Ovary (tissue), 3 donors: ENCODE measurements around the gene ATG16L2.

Source experiments
- CTCF ChIP-seq, 3 donors: fragments of 450-650 bp in 2 of 3; fragments of 200-600 bp in 1 of 3; IDR thresholded peaks; one replicate each; pipeline versions ENCODE4 v1.5.1 to v1.8.0; 2016 to 2022; ENCODE audit warnings: antibody characterized with exemption in 3 of 3, mild to moderate bottlenecking in 1 of 3
- POLR2A ChIP-seq: fragments of 450-650 bp; IDR thresholded peaks from one replicate; pipeline ENCODE4 v1.6.1; 2017; ENCODE audit warnings: antibody characterized with exemption, mild to moderate bottlenecking, moderate library complexity
- donor health status: DM: no; HTN: no; CAD: no.

- TF ChIP-seq CTCF (IDR thresholded peaks at IDR 0.05), result no peak
- TF ChIP-seq POLR2A, result no peak
Measured at GRCh38 chr11:72781313-72782080, 32.7 kb upstream of the ATG16L2 start.
